ENCODE measurements around the gene SH3RF3. TPM values are rescaled to one million over a fixed set of nuclear protein-coding genes. Genes with fewer than 3 reads are reported as not detected.

The SH3RF3 gene
- polyA plus RNA-seq, 1 donor (not counting 4 experiments of a cell fraction or from before 2014, with no cell fraction given), result 0.08 TPM

DNA sequence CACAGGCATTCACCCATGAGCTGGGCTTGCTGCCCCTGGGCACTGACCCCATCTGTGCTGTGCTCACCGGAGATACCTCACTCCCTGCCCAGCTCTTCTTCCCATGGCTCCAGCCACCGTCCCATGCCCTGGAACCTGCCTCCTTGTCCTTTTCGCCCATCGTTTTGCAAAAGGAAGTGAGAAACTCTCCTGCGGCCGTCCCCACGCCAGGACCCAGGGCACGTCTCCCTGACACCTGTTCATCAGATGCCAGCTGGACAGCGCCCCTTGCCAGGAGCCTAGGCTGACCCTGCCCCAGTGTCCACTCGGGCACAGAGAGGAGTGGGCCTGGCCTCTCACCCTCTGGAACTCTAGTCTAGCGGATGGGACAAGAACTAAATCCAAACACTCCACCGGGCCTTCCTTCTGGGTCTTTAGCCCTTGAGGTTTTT lies 246.1 kb downstream of the SH3RF3 start:
- Histone ChIP-seq H3K79me2 (ENCODE audit: control insufficient read depth, insufficient read depth, low read length) (no peaks in the 10 kb centered on the region), H3K9me1 (ENCODE audit: control insufficient read depth, extremely low read depth, insufficient read depth, low read length) (no peaks in the 10 kb centered on the region), H3K4me2 (ENCODE audit: control insufficient read depth, extremely low read depth, insufficient read depth, low read depth, low read length) (no peak overlapping the region), H4K20me1 (ENCODE audit: control insufficient read depth, extremely low read depth, insufficient read depth, low read length) (no peaks in the 10 kb centered on the region), H3K36me3 (ENCODE audit: control insufficient read depth in 2 of 2, extremely low read depth in 1 of 2, insufficient read depth in 2 of 2, low read length in 2 of 2) (no peaks in the 10 kb centered on the region), H2AFZ (ENCODE audit: control insufficient read depth, low read length) (no peak overlapping the region), H3K9me3 (ENCODE audit: control insufficient read depth, low read depth, low read length) (no peaks in the 10 kb centered on the region), H3K9ac (ENCODE audit: control insufficient read depth, extremely low read depth, insufficient read depth, low read length) (no peak overlapping the region), H3K4me1 (ENCODE audit: control insufficient read depth, extremely low read depth, insufficient read depth, low read length) (no peaks in the 10 kb centered on the region), H3K4me3 (ENCODE audit: control insufficient read depth in 2 of 3, extremely low read depth in 1 of 3, insufficient read depth in 2 of 3, low read depth in 1 of 3, low read length in 3 of 3) (no peak overlapping the region), H3K27ac (ENCODE audit: control insufficient read depth, insufficient read depth, low read length) (no peak overlapping the region), H3K27me3 (ENCODE audit: control insufficient read depth, extremely low read depth, insufficient read depth, low read length) (peaks cover 12% of the 10 kb centered on the region)
- TF ChIP-seq, protein P1, sequence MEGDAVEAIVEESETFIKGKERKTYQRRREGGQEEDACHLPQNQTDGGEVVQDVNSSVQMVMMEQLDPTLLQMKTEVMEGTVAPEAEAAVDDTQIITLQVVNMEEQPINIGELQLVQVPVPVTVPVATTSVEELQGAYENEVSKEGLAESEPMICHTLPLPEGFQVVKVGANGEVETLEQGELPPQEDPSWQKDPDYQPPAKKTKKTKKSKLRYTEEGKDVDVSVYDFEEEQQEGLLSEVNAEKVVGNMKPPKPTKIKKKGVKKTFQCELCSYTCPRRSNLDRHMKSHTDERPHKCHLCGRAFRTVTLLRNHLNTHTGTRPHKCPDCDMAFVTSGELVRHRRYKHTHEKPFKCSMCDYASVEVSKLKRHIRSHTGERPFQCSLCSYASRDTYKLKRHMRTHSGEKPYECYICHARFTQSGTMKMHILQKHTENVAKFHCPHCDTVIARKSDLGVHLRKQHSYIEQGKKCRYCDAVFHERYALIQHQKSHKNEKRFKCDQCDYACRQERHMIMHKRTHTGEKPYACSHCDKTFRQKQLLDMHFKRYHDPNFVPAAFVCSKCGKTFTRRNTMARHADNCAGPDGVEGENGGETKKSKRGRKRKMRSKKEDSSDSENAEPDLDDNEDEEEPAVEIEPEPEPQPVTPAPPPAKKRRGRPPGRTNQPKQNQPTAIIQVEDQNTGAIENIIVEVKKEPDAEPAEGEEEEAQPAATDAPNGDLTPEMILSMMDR (optimal IDR thresholded peaks at IDR 0.05 in 1 of 3, IDR thresholded peaks at IDR 0.05 in 1 of 3, conservative IDR thresholded peaks at IDR 0.05 in 1 of 3; ENCODE audit: extremely low read depth in 1 of 3, insufficient read depth in 2 of 3, low read length in 3 of 3), result no peak
- no peak for TF ChIP-seq EZH2 (IDR thresholded peaks at IDR 0.05; ENCODE audit: low read length)
- dilution Hi-C loops (cut with MboI; ENCODE audit: extremely low pct_ligation_motif_present, low sequenced_read_pairs), result no loop called here
- FAIRE-seq (no peak), DNase-seq (ENCODE audit: low read depth, low spot score) (no peak)

- Histone ChIP-seq H3K36me3 (ENCODE audit: control insufficient read depth in 2 of 2, extremely low read depth in 1 of 2, insufficient read depth in 2 of 2, low read length in 2 of 2) (no peaks in the 10 kb centered on the region), H3K4me3 (ENCODE audit: control insufficient read depth in 2 of 3, extremely low read depth in 1 of 3, insufficient read depth in 2 of 3, low read depth in 1 of 3, low read length in 3 of 3) (no peak overlapping the region), H3K79me2 (ENCODE audit: control insufficient read depth, insufficient read depth, low read length) (no peaks in the 10 kb centered on the region), H3K4me1 (ENCODE audit: control insufficient read depth, extremely low read depth, insufficient read depth, low read length) (no peaks in the 10 kb centered on the region), H2AFZ (ENCODE audit: control insufficient read depth, low read length) (no peak overlapping the region), H3K27me3 (ENCODE audit: control insufficient read depth, extremely low read depth, insufficient read depth, low read length) (peaks cover 15% of the 10 kb centered on the region), H3K9me1 (ENCODE audit: control insufficient read depth, extremely low read depth, insufficient read depth, low read length) (no peaks in the 10 kb centered on the region), H3K9ac (ENCODE audit: control insufficient read depth, extremely low read depth, insufficient read depth, low read length) (no peak overlapping the region), H3K27ac (ENCODE audit: control insufficient read depth, insufficient read depth, low read length) (no peak overlapping the region), H3K4me2 (ENCODE audit: control insufficient read depth, extremely low read depth, insufficient read depth, low read depth, low read length) (no peak overlapping the region), H3K9me3 (ENCODE audit: control insufficient read depth, low read depth, low read length) (no peaks in the 10 kb centered on the region), H4K20me1 (ENCODE audit: control insufficient read depth, extremely low read depth, insufficient read depth, low read length) (no peaks in the 10 kb centered on the region)
- DNase-seq (ENCODE audit: low read depth, low spot score) (no peak), FAIRE-seq (no peak)
- dilution Hi-C loops (cut with MboI; ENCODE audit: extremely low pct_ligation_motif_present, low sequenced_read_pairs), result no loop called here
- TF ChIP-seq, protein P1 (optimal IDR thresholded peaks at IDR 0.05 in 1 of 3, IDR thresholded peaks at IDR 0.05 in 1 of 3, conservative IDR thresholded peaks at IDR 0.05 in 1 of 3; ENCODE audit: extremely low read depth in 1 of 3, insufficient read depth in 2 of 3, low read length in 3 of 3), result no peak
- no peak for TF ChIP-seq EZH2 (IDR thresholded peaks at IDR 0.05; ENCODE audit: low read length)
Measured at GRCh38 chr2:109375656-109376055, 246.7 kb downstream of the SH3RF3 start.

Data from keratinocyte (primary cell).